Measurements from ENCODE around the gene TTLL5. TPM values are rescaled to one million over a fixed set of nuclear protein-coding genes. Genes with fewer than 3 reads are reported as not detected.

Gene TTLL5
- total RNA-seq, 1 experiment from 2014 or later = 35.5 TPM

DNA sequence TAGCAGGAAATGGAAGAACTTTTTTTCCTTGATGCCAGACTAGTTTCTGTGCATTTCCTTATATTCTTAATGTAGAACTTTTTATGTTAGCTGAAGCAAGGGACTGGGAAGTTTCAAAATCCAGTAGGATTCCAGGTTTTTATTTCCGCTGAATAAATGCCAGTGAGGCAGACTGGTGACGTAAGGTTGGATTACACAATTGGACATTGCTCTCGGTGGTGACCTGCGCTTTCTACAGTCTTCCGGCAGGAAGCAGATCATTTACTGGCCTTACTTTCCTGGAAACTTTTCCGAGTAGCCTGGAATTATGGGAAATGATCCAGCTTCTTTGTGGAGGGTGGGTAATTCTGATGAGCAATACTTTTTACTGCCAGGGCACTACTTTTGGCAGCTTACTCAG, 328.1 kb downstream of the TTLL5 start:
- peak; percentile 44 for DNase-seq (ENCODE audit: low read depth)

DNA sequence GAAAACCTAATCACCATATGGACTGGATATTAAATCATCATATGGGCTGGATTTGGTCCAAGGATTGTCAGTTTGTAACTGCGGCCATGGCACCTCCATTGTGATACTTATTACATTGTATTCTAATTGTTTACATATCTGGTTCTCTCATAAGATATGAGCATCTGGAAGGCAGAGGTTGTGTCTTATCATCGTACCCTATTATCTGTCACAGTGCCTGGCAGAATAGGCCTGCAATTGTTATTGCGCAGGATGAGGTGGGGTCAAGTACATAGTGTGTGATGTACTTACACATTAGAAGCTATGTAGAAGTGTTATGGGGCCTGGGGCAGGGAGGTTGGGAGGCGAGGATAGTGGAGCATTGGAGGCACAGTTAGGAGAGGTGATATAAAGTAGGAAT, 329.3 kb downstream of the TTLL5 start:
- DNase-seq (ENCODE audit: low read depth) = no peak

DNA sequence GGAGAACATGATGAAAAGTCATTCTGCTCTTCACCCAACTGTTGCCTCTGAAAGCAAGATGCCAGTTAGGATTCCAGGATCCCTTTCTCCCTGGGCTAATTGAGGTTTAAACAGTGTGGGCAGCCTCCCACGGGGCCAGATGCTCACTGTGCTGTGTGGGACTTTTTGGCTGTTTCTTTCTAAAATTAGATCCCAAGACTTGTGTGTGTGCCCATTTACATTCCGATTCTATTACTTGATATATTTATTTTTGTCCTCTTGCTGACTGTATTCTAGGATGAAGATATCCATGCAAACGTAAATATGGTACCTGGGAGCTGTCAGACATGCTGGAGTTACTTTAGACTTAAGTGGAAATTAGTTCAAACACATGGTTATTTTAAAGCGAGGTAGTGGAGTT, 330.7 kb downstream of the TTLL5 start:
- DNase-seq (ENCODE audit: low read depth) = no peak

DNA sequence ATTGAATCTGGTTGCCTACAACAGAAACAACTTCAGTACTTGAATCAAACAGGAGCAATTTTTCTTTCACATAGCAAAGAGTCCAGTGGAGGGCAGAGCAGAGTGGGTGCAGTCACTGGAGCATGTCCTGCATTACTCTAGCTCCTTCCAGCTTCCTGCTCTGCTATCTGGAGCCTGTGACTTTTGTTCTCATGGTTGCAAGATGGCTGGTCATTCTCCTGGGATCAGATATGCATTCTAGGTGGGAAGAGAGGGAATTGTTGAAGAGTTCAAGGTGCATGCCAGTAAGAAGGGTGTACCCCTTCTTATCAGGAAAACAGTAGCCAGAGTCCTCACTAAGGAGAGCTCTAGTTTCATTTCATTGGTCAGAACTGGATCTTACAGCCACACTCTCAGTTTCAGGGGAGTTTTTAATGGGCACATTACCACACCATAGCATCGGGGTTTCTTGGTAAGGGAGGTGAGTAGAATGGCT, 332.6 kb downstream of the TTLL5 start:
- DNase-seq (ENCODE audit: low read depth) = no peak

DNA sequence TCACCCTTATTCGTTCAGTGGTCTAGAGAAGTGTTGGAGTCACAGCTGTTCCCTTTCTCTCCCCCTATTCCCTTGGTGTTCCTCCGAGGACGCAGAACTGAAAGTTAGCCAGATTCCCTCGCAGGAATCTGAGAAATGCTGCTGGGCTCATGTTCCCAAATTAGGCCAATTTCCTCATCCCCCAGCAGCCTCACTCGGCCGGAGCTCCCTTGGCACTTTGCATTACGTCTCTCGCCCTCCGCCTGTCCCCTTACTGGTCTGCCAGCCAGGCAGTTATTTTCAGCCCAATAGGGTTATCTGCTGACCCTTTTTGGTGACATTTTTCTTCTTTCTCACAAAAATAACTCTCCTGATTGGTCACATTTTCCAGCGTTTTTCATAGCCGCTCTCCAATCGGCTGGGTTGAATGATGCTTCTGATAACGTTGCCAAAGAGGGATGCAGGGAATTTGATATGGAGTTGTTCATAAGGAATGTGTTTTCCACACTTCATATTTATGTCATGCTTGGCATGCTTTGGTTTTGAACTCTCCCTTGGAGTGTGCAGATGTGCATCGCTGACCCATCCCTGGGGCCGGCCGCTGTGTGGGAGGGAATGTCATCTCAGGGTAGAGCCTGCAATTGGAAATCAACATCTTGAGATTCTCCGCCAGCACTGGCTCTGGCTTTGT, 334.5 kb downstream of the TTLL5 start:
- DNase-seq (ENCODE audit: low read depth) = no peak

DNA sequence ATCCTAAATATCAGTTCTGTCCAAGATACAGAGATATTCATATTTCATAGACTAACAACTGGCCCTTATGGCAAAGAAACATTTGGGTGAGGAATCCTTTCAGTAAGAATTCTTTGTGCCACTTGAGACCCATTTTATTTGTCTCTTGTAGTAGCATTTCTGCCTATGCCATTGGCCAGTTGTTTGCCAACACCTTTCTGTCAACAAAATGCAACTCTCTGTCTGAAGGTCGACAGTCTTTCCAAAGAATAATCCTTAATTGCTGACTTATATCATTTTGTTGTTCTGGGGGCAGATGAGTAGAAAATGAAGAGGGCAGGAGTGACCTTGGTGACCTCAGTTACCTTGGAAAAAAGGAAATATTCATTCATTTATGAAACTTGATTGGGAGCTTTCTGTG, 335.4 kb downstream of the TTLL5 start:
- DNase-seq (ENCODE audit: low read depth) = no peak

DNA sequence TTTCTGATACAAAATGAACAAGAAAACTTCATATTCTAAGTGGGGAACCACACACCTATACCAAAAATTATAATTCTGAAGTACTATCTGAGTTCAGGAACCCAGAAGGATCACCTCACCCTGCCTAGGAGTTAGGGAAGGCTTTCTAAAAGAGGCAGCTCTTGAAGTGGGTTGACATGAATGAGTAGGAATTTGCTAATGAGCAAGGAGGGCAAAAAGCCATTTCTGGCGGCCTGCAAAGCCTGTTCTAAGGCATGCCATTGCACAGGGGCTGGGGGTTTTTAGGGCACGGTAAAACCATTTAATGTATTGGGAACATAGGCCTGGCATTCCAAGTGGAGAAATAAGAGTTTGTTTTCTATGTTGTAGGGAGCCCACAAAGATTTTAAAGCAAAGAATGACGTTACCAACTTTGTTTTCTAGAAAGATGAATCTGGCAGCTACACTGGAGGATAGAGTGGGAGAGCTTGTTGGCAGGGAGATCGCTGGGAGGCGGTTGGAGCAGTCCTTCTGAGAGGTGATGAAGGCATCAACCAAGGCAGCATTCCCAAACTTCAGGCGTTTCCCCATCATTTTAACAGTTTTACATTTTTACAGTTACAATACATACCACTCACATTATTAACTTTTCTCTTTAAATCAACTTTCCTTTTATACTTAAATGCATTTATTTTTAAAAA, 338.6 kb downstream of the TTLL5 start:
- DNase-seq (ENCODE audit: low read depth) = no peak

DNA sequence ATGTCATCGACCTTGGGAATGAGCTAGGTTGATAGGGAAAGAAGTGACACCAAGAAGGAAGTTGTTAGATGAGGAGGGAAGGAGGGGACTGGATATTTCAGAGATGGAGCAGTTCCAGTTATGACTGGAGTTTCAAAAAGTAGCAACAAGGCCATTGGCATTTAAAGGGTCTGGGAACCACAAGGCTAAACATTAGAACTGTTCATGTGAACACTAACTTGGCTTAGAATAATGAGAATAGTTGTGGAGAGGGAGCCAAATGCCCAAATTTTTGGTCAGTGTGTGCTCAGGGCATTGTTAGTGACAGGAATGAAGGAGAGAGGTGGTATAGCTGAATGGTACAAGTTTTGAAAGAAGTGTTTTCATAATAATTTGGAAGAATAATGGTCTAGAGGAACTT, 341.3 kb downstream of the TTLL5 start:
- DNase-seq (ENCODE audit: low read depth) = no peak

Other genes starting within 250 kb of the TTLL5 start
- gene JDP2, start 233.2 kb upstream of the TTLL5 start, total RNA-seq (2014; rRNA removed; shearing (Covaris generic)) = 11.2 and 17.4 TPM in 2 replicates
- not detected in 2 replicates for gene BATF, start 138.8 kb upstream of the TTLL5 start, total RNA-seq (2014; rRNA removed; shearing (Covaris generic))
- 0.11 TPM in 1 of 2 replicates, not detected in the other for gene FLVCR2, start 82.6 kb upstream of the TTLL5 start, total RNA-seq (2014; rRNA removed; shearing (Covaris generic))
- gene ERG28, start 370 bp upstream of the TTLL5 start, total RNA-seq (2014; rRNA removed; shearing (Covaris generic)) = 12.2 and 13.5 TPM in 2 replicates

Data from Daoy (cell line).